Left cardiac atrium (tissue), 4 donors: ENCODE measurements around the gene ADGRA1. TPM values are rescaled to one million over a fixed set of nuclear protein-coding genes. Genes with fewer than 3 reads are reported as not detected.

Experiments used
- ATAC-seq, 2 donors: fragments of 200-7000 bp; cut with Tn5 transposase; one replicate each; pipeline ENCODE4 v1.9.1; 2020; ENCODE audit warnings: mild to moderate bottlenecking in 2 of 2, moderate library complexity in 2 of 2
- DNase-seq: peaks from one replicate; pipeline ENCODE4 v3.0.0-alpha.2; 2020
- intact Hi-C, 2 donors: fragments of 100-400 bp; cut with DNase I; formaldehyde crosslinking; loops; one replicate each; pipeline versions ENCODE4 v1.14.1 to v1.15.1; 2022 to 2023
- total RNA-seq, 2 donors: library from RNA; stranded (reverse); fragmentation: NEBNext Ultra II Directional; extraction: Animal tissue kit (Norgen Biotek cat#: 25700); gene quantifications; one replicate each; pipeline ENCODE4 v1.2.1, GENCODE V29; 2021
- donor health status: DM: no; HTN: yes; CAD: no.
- donor health status: DM: no; HTN: yes; CAD: no; lungs with severe emphysema.
- donor health status: DM: yes; HTN: yes; CAD: no.
- donor health status: Dilated cardiomyopathy.

Gene ADGRA1
- total RNA-seq, 2 donors from 2014 or later = 0.10 TPM; not detected in 1

DNA sequence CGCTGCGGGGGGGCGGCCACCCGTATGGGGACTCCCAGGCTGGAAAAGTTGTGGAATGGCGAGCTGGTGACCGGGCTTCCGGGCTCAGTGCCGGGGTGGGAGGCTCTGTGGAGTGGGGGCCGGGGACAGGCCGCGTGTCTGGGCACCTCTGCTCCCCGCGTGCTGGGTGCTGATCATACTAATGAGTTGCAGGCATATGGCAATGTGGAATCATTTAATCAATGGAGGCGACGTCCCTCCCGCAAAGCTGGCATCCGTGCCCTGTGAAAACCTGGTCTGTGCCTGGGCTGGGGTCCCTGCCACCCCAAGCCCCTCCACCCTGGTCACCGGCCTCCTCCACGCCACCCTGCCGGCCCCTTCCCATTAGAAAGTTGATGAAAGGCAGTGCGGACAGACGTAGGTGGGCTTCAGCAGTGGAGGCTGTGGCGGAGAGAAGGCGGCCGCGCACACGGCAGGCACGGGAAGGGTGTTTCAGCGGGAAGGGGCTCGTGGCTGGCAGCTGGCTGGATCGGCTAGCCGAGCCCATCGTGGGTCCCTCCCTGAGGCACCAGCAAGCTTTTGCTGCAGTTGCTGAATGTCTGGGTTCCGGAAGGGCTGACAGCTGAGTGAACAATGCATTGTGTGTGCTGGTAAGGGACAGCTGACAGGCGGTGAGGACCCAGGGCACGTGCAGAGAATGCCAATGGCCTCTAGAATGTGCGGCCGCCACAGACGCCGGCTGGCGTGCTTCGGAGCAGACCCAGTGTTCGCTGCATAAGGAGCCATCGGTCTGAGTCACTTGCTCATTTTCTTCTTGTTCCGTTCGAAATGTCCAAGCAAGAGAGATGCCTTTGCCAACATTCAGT lies 1.5 kb downstream of the ADGRA1 start:
- no peak for ATAC-seq
- intact Hi-C loops = no loop called here

DNA sequence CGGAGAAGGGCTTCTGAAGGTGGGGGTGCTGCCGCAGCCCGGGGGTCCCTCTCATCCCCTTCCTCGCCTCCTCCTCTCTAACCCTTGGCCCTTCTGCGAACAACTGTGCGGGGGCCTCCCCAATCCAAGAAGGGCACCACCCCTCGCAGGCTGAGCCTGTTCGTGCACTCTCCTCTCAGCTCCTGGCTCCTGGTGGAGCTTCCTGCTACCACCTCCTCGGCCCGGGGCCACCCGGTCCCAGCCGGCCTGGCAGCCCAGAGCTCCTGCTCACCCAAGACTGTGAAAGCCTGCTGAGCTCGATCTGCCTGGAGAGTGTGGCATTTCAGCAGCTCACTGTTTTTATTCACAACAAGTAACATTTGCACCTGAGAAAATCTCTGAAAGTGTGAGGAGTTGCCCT lies 2.4 kb downstream of the ADGRA1 start:
- ATAC-seq = no peak
- intact Hi-C loops = no loop called here
- no peak for DNase-seq

More for the DNA sequence above, 1.5 kb downstream of the ADGRA1 start:
- no peak for DNase-seq

DNA sequence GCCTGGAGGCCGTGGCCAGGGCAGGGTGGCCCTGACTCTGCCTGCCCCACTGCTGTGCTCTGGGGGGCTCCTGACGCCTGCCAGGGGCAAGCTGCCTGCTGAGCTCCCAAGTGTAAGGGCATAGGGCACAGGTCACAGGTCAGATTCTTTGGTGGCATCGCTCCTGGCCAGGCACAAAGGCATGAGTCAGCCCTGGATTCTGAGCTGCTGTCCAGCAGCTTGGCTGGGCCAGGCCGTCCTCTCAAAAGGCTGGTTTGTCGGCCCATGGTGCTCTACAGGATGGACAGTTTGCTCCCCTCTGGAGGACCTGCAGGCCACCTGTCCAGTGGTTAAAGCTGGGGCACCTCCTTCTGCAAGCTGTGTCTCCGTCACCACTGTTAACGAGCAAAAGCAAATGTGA lies 2.9 kb downstream of the ADGRA1 start:
- DNase-seq (no peak), ATAC-seq (no peak)
- intact Hi-C loops = no loop called here

DNA sequence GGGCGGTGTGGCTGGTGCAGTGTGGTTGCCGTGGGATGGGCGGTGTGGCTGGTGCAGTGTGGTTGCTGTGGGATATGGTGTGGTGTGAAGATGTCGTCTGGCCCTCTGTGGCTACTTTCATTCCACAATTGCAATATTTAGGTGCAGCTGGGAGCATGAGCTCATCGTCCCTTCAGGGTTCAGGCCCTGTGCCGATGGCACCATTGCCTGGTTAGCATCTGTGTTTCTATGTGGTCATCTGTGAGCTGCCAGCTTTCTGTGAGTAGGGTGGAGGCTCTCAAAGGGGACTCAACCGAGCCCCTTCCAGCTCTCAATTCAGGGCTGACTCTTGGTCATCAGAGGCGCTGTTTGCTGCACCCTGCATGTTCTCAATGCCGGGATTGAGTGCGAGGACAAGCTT lies 3.6 kb downstream of the ADGRA1 start:
- DNase-seq (no peak), ATAC-seq (no peak)
- intact Hi-C loops = no loop called here

DNA sequence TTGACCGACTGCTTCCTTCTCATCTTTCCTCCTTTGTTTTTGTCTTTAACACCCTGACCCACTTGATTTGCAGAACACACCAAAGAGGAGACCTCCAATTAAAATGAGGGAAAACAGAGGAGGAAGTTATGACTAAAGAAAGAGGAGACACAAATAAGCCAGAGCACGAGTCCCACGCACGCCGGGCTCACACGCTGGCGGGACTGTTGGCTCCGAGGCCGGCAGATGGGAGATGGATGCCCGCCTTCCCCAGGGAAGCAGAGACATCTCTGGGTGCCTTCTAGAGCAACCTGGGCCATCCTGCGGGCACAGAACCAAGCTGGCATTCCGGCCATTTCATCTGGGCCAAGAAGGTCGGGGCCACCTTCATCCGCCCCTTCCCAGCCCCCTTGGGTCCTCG lies 5.6 kb downstream of the ADGRA1 start:
- no peak for ATAC-seq
- DNase-seq = no peak
- intact Hi-C loops = no loop called here

- intact Hi-C loops = no loop called here
- DNase-seq (no peak), ATAC-seq (no peak)
These were observed 6.6 kb downstream of the ADGRA1 start for GRCh38 chr10:133094286-133094685.

DNA sequence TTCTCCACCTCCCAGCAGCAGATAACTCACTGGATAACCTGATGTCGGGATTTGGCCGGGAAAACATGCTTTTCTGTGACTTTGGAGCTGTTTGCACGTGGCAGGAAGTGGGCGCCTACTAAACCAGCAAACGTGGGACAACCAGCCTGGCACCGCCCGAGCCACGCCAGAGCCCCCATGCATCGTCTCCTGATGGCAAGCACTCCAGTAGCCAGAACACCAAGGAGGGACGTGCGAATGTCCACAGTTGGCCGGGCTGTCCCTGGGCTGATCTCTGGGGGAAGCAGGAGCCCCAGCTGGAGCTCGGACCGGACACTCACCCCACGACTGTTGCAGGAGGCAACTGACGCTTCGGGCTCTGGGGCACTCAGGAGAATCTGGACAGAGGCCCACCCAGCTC lies 7.1 kb downstream of the ADGRA1 start:
- ATAC-seq = no peak
- DNase-seq = no peak
- intact Hi-C loops = no loop called here

DNA sequence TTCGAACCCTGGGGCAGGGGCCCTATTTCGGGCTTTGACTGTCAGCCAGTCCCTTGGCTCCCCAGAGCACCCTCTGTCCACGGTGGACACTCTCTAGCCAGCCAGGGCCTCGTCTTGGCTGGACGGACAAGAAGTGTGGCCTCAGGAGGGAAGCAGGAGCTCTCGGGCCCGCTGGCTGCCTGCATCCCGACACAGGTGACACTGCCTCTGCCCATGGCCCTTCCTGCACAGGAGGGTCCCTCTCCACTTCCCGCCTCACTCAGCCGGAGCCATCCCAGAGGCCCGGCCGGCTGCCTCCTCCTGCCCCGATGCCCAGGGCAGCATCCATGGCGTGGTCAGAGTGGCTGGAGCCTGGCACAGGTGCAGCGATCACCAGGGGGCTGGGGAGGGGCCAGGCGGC lies 7.9 kb downstream of the ADGRA1 start:
- intact Hi-C loops = no loop called here
- no peak for DNase-seq
- ATAC-seq = no peak

DNA sequence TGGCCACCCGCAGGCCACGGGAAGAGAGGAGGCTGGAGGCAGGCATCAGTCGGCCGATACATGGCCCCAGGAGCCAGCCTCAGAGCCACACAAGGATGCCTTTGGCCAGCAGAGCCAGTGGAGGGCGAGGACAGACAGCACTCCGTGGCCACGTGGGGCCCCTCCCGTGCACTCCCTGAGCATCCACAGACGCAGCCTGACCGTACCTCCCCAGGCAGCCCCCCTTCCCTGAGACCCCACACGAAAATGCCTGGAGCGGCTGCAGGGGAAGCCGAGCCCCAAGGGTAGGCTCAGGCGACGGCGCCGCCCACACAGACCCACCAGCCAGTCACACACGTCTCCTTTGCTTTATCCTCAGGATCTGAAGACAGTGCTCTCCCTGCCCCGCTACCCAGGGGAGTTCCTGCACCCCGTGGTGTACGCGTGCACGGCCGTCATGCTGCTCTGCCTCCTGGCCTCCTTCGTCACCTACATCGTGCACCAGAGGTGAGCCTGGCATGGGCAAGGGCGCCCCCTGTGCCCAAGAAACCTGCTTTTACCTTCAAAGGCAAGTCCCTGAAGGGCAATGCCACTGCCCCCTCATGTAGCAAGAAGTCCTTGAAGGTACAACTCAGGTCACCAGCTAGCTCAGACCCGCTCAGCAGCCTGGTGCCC lies 9.0 kb downstream of the ADGRA1 start:
- ATAC-seq (no peak), DNase-seq (no peak)
- intact Hi-C loops = no loop called here

- DNase-seq (no peak), ATAC-seq (no peak)
- intact Hi-C loops = no loop called here
These were observed 9.7 kb downstream of the ADGRA1 start for GRCh38 chr10:133097418-133097817.

- DNase-seq (no peak), ATAC-seq (no peak)
- intact Hi-C loops = no loop called here
These were observed 10.2 kb downstream of the ADGRA1 start for GRCh38 chr10:133097961-133098360.

DNA sequence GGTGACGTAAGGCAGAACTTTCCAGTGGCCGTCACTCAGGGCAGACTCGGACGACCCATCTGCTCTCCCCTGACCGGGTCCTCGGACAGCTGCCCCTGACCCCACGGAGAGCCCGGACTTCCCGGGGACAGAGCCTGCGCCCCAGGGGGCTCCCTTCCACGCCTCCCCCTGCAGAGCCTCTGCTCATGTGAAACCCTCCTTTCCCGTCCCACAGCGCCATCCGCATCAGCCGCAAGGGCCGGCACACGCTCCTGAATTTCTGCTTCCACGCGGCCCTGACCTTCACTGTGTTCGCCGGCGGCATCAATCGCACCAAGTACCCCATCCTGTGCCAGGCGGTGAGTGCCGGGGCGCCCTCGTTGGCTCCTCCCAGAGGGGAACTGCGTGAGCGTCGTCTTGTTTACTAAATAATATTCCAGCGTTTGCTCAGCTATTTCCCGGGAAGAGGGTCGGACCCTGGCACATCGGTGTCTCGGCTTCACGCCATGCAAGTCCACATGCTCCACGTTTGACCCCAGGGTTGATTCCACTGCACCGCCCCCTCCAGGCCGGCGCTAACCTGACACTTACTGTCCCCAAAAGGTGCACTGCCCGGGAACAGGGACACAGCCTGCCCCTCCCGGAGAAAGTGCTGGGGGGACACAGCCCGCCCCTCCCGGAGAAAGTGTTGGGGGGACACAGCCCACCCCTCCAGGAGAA lies 10.9 kb downstream of the ADGRA1 start:
- no peak for DNase-seq
- no peak for ATAC-seq
- intact Hi-C loops = no loop called here

- ATAC-seq (no peak), DNase-seq (no peak)
- intact Hi-C loops = no loop called here
These were observed 11.8 kb downstream of the ADGRA1 start for GRCh38 chr10:133099571-133099970.

- DNase-seq (no peak), ATAC-seq (no peak)
- intact Hi-C loops = no loop called here
These were observed 12.5 kb downstream of the ADGRA1 start for GRCh38 chr10:133100186-133100585.

DNA sequence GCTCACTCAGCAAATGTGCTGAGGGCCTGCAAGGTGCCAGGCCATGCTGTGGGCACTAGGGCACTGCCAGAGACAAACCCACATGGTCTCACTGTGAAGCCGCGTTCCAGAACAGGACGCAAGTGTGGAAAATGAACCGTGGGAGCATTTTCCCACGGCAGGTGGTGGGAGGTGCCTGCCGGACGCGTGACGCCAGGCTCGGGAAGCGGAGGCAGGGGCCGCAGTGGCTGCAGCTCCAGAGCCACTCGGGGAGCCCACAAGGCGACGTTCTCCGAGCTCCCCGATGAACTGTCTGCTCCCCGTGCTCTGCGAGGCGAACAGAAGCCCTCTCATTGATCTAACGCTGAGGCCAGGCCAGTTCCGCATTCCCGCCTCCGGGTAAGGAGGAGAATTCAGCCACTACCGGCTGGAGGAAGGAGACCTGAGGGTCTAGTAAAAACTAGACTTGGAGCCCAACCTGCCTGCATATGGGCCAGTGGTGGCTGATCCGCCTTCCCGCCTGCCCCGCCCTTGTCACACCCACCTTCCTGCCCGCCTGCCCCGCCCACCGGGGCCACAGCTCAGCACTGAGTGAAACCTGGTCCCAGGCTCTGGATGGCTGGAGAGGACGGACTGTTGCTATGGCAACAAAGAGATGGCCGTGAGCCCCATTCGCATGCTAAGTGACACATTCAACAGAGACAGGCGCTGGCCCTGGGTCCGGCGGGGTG lies 13.1 kb downstream of the ADGRA1 start:
- ATAC-seq = peak in 1 of 2 donors; percentile 31

DNA sequence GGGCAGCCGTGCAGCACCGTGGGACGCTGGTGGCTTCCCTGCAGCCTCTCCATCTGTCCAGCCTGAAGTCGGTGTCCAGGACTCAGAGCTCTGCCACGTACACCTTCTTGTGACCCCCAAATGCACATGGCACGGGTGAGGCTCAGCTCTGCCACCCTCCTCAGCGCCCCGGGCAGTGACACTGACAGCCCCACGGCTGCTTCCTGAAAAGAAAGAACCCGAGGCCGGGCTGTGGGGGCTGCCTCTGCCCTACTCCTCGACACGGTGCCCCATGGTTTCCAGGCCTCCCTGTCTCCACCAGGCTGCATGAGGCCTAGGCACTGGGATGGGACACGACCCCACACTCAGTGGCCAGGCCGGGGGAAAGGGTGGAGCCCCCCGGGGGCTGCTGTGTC lies 13.7 kb downstream of the ADGRA1 start:
- ATAC-seq = no peak
- DNase-seq = no peak
- intact Hi-C loops = no loop called here

More for the DNA sequence above, 13.1 kb downstream of the ADGRA1 start:
- DNase-seq = no peak
- intact Hi-C loops = no loop called here

- intact Hi-C loops = no loop called here
- DNase-seq (no peak), ATAC-seq (no peak)
These were observed 14.8 kb downstream of the ADGRA1 start for GRCh38 chr10:133102415-133103095.

- ATAC-seq = no peak
- no peak for DNase-seq
- intact Hi-C loops = no loop called here
These were observed 15.7 kb downstream of the ADGRA1 start for GRCh38 chr10:133103311-133103910.
